ENCODE results near the gene UBE2I.

- TF ChIP-seq CTCF (IDR thresholded peaks at IDR 0.05) (no peak), POLR2A (IDR thresholded peaks at IDR 0.05) (no peak), POLR2AphosphoS5 (IDR thresholded peaks at IDR 0.05) (no peak)
Observed at GRCh38 chr16:1260101-1260680, 49.2 kb upstream of the UBE2I start.

Data from prostate gland (tissue), 2 donors.